Sigmoid colon (tissue), 7 donors: ENCODE results near the gene ZNF417. TPM values are rescaled to one million over a fixed set of nuclear protein-coding genes. Genes with fewer than 3 reads are reported as not detected.
"Not testable (repeated sequence)": the region's sequence is repeated elsewhere in the genome, so short reads cannot be mapped to it uniquely, and the experiment has no call there.

ENCODE experiments used
- DNase-seq: peaks from one replicate; pipeline ENCODE4 v3.0.0-alpha.2; 2019
- H3K27ac ChIP-seq, 4 donors: fragments of 200-600 bp; sonication (generic); one replicate each; pipeline ENCODE4 v1.5.1; 2016 to 2019; ENCODE audit warnings: mild to moderate bottlenecking in 1 of 4
- H3K27me3 ChIP-seq, 3 donors: fragments of 200-600 bp; sonication (generic); one replicate each; pipeline ENCODE4 v1.5.1; 2019; ENCODE audit warnings: mild to moderate bottlenecking in 1 of 3
- H3K36me3 ChIP-seq, 4 donors: fragments of 200-600 bp; sonication (generic); one replicate each; pipeline ENCODE4 v1.5.1; 2016 to 2019
- H3K4me1 ChIP-seq, 4 donors: fragments of 200-600 bp; sonication (generic); one replicate each; pipeline ENCODE4 v1.5.1; 2017 to 2019
- H3K4me3 ChIP-seq, 4 donors: fragments of 200-600 bp; sonication (generic); one replicate each; pipeline ENCODE4 v1.5.1; 2017 to 2019; ENCODE audit warnings: mild to moderate bottlenecking in 2 of 4, moderate library complexity in 1 of 4
- H3K9me3 ChIP-seq, 4 donors: fragments of 200-600 bp in 3 of 4; sonication (generic) in 3 of 4; one replicate each; pipeline versions ENCODE4 v1.5.1 to v1.6.1; 2013 to 2019
- CTCF ChIP-seq, 4 experiments: fragments of 450-650 bp in 3 of 4; fragments of 200-600 bp in 1 of 4; IDR thresholded peaks; one replicate each; pipeline ENCODE4 v1.5.1; 2016 to 2019; ENCODE audit warnings: antibody characterized with exemption in 4 of 4, mild to moderate bottlenecking in 3 of 4, moderate library complexity in 2 of 4
- EP300 ChIP-seq, 4 donors: sonication (generic); formaldehyde crosslinking; IDR thresholded peaks; one replicate each; pipeline ENCODE4 v1.6.1; 2017; ENCODE audit warnings: antibody characterized with exemption in 4 of 4
- POLR2A ChIP-seq, 2 donors: fragments of 450-650 bp; IDR thresholded peaks; one replicate each; pipeline ENCODE4 v1.6.1; 2016; ENCODE audit warnings: antibody characterized with exemption in 2 of 2, mild to moderate bottlenecking in 2 of 2, moderate library complexity in 2 of 2
- POLR2AphosphoS5 ChIP-seq, 4 donors: sonication (generic); formaldehyde crosslinking; IDR thresholded peaks; one replicate each; pipeline ENCODE4 v1.6.1; 2017; ENCODE audit warnings: antibody characterized with exemption in 4 of 4
- WGBS, 2 donors: extraction: QIAGEN DNeasy Blood & Tissue Kit; methylation state at CpG; one replicate each; pipeline ENCODE4 v1.1.7; 2013; 5-methylcytosine and 5-hydroxymethylcytosine counted together
- intact Hi-C: fragments of 100-400 bp; cut with DNase I; formaldehyde crosslinking; loops from one replicate; pipeline ENCODE4 v1.15.1; 2023
- polyA plus RNA-seq, 3 donors: library from polyadenylated mRNA; stranded (reverse); fragments of 200-250 nt; gene quantifications; one replicate each; pipeline ENCODE4 v1.2.3, GENCODE V29; 2013
- total RNA-seq, 4 donors: library from RNA; depleted of rRNA; stranded (reverse); fragments of >200 nt; gene quantifications; one replicate each; pipeline ENCODE4 v1.1.0, GENCODE V29; 2016
- donor health status: healthy with polysubstance abuse.
- donor health status: Bipolar disorder and iron deficiency.
- donor health status: healthy.

Gene ZNF417
- total and polyA plus RNA-seq, 7 donors: 1.2 to 13.7 (median 9.4) TPM

- H3K4me1 ChIP-seq: peaks cover 0 to 16% (median 11%) of the 10 kb centered on the region in 4 donors
- WGBS, 2 donors: 1 to 2% methylated on average over 43 of the region's 43 CpGs
- H3K36me3 ChIP-seq: peaks cover 0 to 11% (median 5%) of the 10 kb centered on the region in 4 donors
- H3K4me3 ChIP-seq: peak within 1 kb of the TSS; percentile 54 to 67 (median 59)
- intact Hi-C loops: no loop called here
- peak within 1 kb of the TSS; percentile 76 to 84 (median 78) for H3K27ac ChIP-seq
- no peak for TF ChIP-seq EP300 (IDR thresholded peaks at IDR 0.05)
- peak in 3 of 4 donors; percentile 40 to 56 (median 55) for TF ChIP-seq POLR2AphosphoS5 (IDR thresholded peaks at IDR 0.05)
- TF ChIP-seq POLR2A (IDR thresholded peaks at IDR 0.05): no peak
- TF ChIP-seq CTCF (IDR thresholded peaks at IDR 0.05): peak in 2 of 4 experiments; percentile 36 to 49
- H3K27me3 ChIP-seq: no peaks in the 10 kb centered on the region
- no peaks in the 10 kb centered on the region for H3K9me3 ChIP-seq
- DNase-seq: peak; percentile 87
These were observed 27.7 kb downstream of the ZNF417 start, which contains the start of gene ZNF814 for GRCh38 chr19:57888560-57889231. ZNF814 (minus strand) TSS chr19:57889037; CDS start chr19:57888802, 235 bp downstream.

GRCh38 chr19:57888107-57888559 is 28.3 kb downstream of the ZNF417 start:
- Histone ChIP-seq H3K36me3 (peaks cover 0 to 16% (median 5%) of the 10 kb centered on the region in 4 donors), H3K4me3 (peak overlapping the region; percentile 54 to 67 (median 59)), H3K27ac (peak overlapping the region; percentile 76 to 84 (median 78)), H3K4me1 (peaks cover 0 to 16% (median 11%) of the 10 kb centered on the region in 4 donors), H3K9me3 (no peaks in the 10 kb centered on the region), H3K27me3 (no peaks in the 10 kb centered on the region)
- TF ChIP-seq CTCF (IDR thresholded peaks at IDR 0.05) (no peak), POLR2A (IDR thresholded peaks at IDR 0.05) (no peak), POLR2AphosphoS5 (IDR thresholded peaks at IDR 0.05) (no peak), EP300 (IDR thresholded peaks at IDR 0.05) (no peak)
- intact Hi-C loops: no loop called here
- 3 to 11% methylated on average over 8 of the region's 8 CpGs for WGBS, 2 donors
- no peak for DNase-seq

GRCh38 chr19:57887195-57887941 is 29.0 kb downstream of the ZNF417 start:
- WGBS, 2 donors: 8 to 43% methylated on average over 6 of the region's 6 CpGs
- H3K27me3 ChIP-seq: no peaks in the 10 kb centered on the region
- H3K4me1 ChIP-seq: peaks cover 0 to 16% (median 11%) of the 10 kb centered on the region in 4 donors
- intact Hi-C loops: no loop called here
- DNase-seq: no peak
- TF ChIP-seq CTCF (IDR thresholded peaks at IDR 0.05) (no peak), POLR2A (IDR thresholded peaks at IDR 0.05) (no peak), POLR2AphosphoS5 (IDR thresholded peaks at IDR 0.05) (no peak), EP300 (IDR thresholded peaks at IDR 0.05) (no peak)
- no peak overlapping the region for H3K27ac ChIP-seq
- H3K4me3 ChIP-seq: peak overlapping the region in 1 of 4 donors; percentile 67
- peaks cover 0 to 16% (median 5%) of the 10 kb centered on the region in 4 donors for H3K36me3 ChIP-seq
- no peaks in the 10 kb centered on the region for H3K9me3 ChIP-seq

GRCh38 chr19:57886046-57886445 is 30.3 kb downstream of the ZNF417 start:
- peaks cover 0 to 16% (median 11%) of the 10 kb centered on the region in 4 donors for H3K4me1 ChIP-seq
- 90 to 97% methylated on average over 3 of the region's 3 CpGs for WGBS, 2 donors
- DNase-seq: no peak
- H3K9me3 ChIP-seq: no peaks in the 10 kb centered on the region
- intact Hi-C loops: no loop called here
- H3K4me3 ChIP-seq: no peak overlapping the region
- no peaks in the 10 kb centered on the region for H3K27me3 ChIP-seq
- peaks cover 0 to 16% (median 5%) of the 10 kb centered on the region in 4 donors for H3K36me3 ChIP-seq
- no peak overlapping the region for H3K27ac ChIP-seq
- no peak for TF ChIP-seq POLR2AphosphoS5 (IDR thresholded peaks at IDR 0.05)
- no peak for TF ChIP-seq CTCF (IDR thresholded peaks at IDR 0.05)
- TF ChIP-seq POLR2A (IDR thresholded peaks at IDR 0.05): no peak
- no peak for TF ChIP-seq EP300 (IDR thresholded peaks at IDR 0.05)

- DNase-seq, H3K4me3 ChIP-seq, intact Hi-C loops, H3K27ac ChIP-seq, H3K27me3 ChIP-seq, H3K4me1 ChIP-seq: not testable (repeated sequence)
- Histone ChIP-seq H3K9me3 (peaks cover 20 to 62% (median 50%) of the 10 kb centered on the region in 4 donors), H3K36me3 (peaks cover 0 to 26% (median 7%) of the 10 kb centered on the region in 4 donors)
- WGBS, 2 donors: 96 to 97% methylated on average over 8 of the region's 8 CpGs
These were observed 42.3 kb downstream of the ZNF417 start for GRCh38 chr19:57873883-57874799.
